Stimulated activated CD4-positive, alpha-beta T cell treated with anti-CD3 and anti-CD28 coated beads, Interleukin-12 subunit alpha, Interleukin-12 subunit beta, amount 100 ng/mL, for 48 hours (primary cell): ENCODE measurements around the gene RECQL5.

ENCODE experiments used
- DNase-seq, 3 donors: peaks; one replicate each; pipeline ENCODE4 v3.0.0-alpha.2; 2020; ENCODE audit warnings: low read depth in 2 of 3, low spot score in 1 of 3

Gene RECQL5

GRCh38 chr17:75666959-75667790, at the start of gene RECQL5, which contains the start of gene SAP30BP:
TSS of gene RECQL5 (minus strand) at chr17:75667154. CDS start at chr17:75666557, 597 bp downstream.
TSS of gene SAP30BP (plus strand) at chr17:75667338. CDS start at chr17:75667373, 35 bp downstream.
- DNase-seq, result peak; percentile 96 to 98 (median 97)

GRCh38 chr17:75712446-75712845, 45.5 kb upstream of the RECQL5 start:
- no peak for DNase-seq

- no peak for DNase-seq
Measured at GRCh38 chr17:75707079-75707571, 40.2 kb upstream of the RECQL5 start.

GRCh38 chr17:75706042-75706728, 39.2 kb upstream of the RECQL5 start:
- DNase-seq, result no peak

GRCh38 chr17:75704963-75705875, 38.3 kb upstream of the RECQL5 start:
- no peak for DNase-seq

- no peak for DNase-seq
Measured at GRCh38 chr17:75703591-75703990, 36.6 kb upstream of the RECQL5 start.

- DNase-seq, result no peak
Measured at GRCh38 chr17:75703191-75703590, 36.2 kb upstream of the RECQL5 start.

- no peak for DNase-seq
Measured at GRCh38 chr17:75701288-75701687, 34.3 kb upstream of the RECQL5 start.

GRCh38 chr17:75698659-75699058, 31.7 kb upstream of the RECQL5 start:
- no peak for DNase-seq

- no peak for DNase-seq
Measured at GRCh38 chr17:75697651-75698291, 30.8 kb upstream of the RECQL5 start.

- DNase-seq, result no peak
Measured at GRCh38 chr17:75695830-75696271, 28.9 kb upstream of the RECQL5 start.

GRCh38 chr17:75695141-75695829, 28.3 kb upstream of the RECQL5 start:
- DNase-seq, result no peak

- DNase-seq, result no peak
Measured at GRCh38 chr17:75694536-75694935, 27.6 kb upstream of the RECQL5 start.

- DNase-seq, result no peak
Measured at GRCh38 chr17:75693500-75694481, 26.8 kb upstream of the RECQL5 start.

- DNase-seq, result no peak
Measured at GRCh38 chr17:75692976-75693375, 26.0 kb upstream of the RECQL5 start.

GRCh38 chr17:75691801-75692626, 25.1 kb upstream of the RECQL5 start:
- DNase-seq, result no peak

GRCh38 chr17:75691371-75691791, 24.4 kb upstream of the RECQL5 start:
- peak in 2 of 3 donors; percentile 36 to 51 for DNase-seq

- DNase-seq, result peak in 2 of 3 donors; percentile 25 to 30
Measured at GRCh38 chr17:75689441-75689873, 22.5 kb upstream of the RECQL5 start.
